Smooth muscle cell of the umbilical artery (primary cell): ENCODE measurements around the gene PRSS12. TPM values are rescaled to one million over a fixed set of nuclear protein-coding genes. Genes with fewer than 3 reads are reported as not detected.

ENCODE experiments used
- total RNA-seq: library from RNA; depleted of rRNA; stranded (reverse); fragments of >200 nt; gene quantifications from 2 replicates; pipeline ENCODE4 v1.2.3, GENCODE V29; 2014

The PRSS12 gene
- total RNA-seq: 39.6 and 120 TPM in 2 replicates

GRCh38 chr4:118352843-118353533 lies at the start of gene PRSS12:
Gene PRSS12 (minus strand): TSS chr4:118353003. CDS start chr4:118352720, 283 bp downstream.

